Osteocyte (in vitro differentiated cells): ENCODE data around the gene PIPOX. TPM values are rescaled to one million over a fixed set of nuclear protein-coding genes. Genes with fewer than 3 reads are reported as not detected.

ENCODE experiments used
- DNase-seq: peaks from one replicate; pipeline ENCODE4 v3.0.0; 2021; ENCODE audit warnings: mixed read lengths; ENCODE audit not compliant: unreplicated experiment; ENCODE audit errors: extremely low spot score
- H3K27ac Mint-ChIP-seq: one replicate; pipeline ENCODE4 v1.8.0; 2021; ENCODE audit warnings: mild to moderate bottlenecking, mixed read lengths; ENCODE audit not compliant: unreplicated experiment
- H3K27me3 Mint-ChIP-seq: one replicate; pipeline ENCODE4 v1.8.0; 2021; ENCODE audit warnings: mixed read lengths; ENCODE audit not compliant: unreplicated experiment
- H3K36me3 Mint-ChIP-seq: one replicate; pipeline ENCODE4 v1.8.0; 2021; ENCODE audit warnings: mixed read lengths; ENCODE audit not compliant: unreplicated experiment
- H3K4me1 Mint-ChIP-seq: one replicate; pipeline ENCODE4 v1.8.0; 2021; ENCODE audit warnings: mixed read lengths; ENCODE audit not compliant: unreplicated experiment
- H3K4me3 Mint-ChIP-seq: one replicate; pipeline ENCODE4 v1.8.0; 2021; ENCODE audit warnings: mild to moderate bottlenecking, moderate library complexity, mixed read lengths; ENCODE audit not compliant: unreplicated experiment
- H3K9me3 Mint-ChIP-seq: one replicate; pipeline ENCODE4 v1.8.0; 2021; ENCODE audit warnings: mixed read lengths; ENCODE audit not compliant: unreplicated experiment
- total RNA-seq: library from RNA; stranded (reverse); gene quantifications from 2 replicates; pipeline ENCODE4 v1.2.1, GENCODE V29; 2021
- TF ChIP-seq, protein P1 (sequence below): fragments of 200-600 bp; sonication (generic); IDR thresholded peaks from 2 replicates; pipeline ENCODE4 v1.5.0; 2021; ENCODE audit warnings: antibody characterized with exemption, mild to moderate bottlenecking, moderate library complexity

PIPOX gene
- total RNA-seq, 1 donor from 2014 or later, result 1.6 TPM

- peaks cover 4% of the 10 kb centered on the region for H3K4me1 Mint-ChIP-seq
- TF ChIP-seq, protein P1, sequence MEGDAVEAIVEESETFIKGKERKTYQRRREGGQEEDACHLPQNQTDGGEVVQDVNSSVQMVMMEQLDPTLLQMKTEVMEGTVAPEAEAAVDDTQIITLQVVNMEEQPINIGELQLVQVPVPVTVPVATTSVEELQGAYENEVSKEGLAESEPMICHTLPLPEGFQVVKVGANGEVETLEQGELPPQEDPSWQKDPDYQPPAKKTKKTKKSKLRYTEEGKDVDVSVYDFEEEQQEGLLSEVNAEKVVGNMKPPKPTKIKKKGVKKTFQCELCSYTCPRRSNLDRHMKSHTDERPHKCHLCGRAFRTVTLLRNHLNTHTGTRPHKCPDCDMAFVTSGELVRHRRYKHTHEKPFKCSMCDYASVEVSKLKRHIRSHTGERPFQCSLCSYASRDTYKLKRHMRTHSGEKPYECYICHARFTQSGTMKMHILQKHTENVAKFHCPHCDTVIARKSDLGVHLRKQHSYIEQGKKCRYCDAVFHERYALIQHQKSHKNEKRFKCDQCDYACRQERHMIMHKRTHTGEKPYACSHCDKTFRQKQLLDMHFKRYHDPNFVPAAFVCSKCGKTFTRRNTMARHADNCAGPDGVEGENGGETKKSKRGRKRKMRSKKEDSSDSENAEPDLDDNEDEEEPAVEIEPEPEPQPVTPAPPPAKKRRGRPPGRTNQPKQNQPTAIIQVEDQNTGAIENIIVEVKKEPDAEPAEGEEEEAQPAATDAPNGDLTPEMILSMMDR, result no peak
- no peak for DNase-seq
- H3K9me3 Mint-ChIP-seq, result no peaks in the 10 kb centered on the region
- no peaks in the 10 kb centered on the region for H3K36me3 Mint-ChIP-seq
- peaks cover 79% of the 10 kb centered on the region for H3K27me3 Mint-ChIP-seq
- no peak overlapping the region for H3K27ac Mint-ChIP-seq
- H3K4me3 Mint-ChIP-seq, result no peak overlapping the region
Observed at GRCh38 chr17:29019475-29020181, 23.3 kb upstream of the PIPOX start.

DNA sequence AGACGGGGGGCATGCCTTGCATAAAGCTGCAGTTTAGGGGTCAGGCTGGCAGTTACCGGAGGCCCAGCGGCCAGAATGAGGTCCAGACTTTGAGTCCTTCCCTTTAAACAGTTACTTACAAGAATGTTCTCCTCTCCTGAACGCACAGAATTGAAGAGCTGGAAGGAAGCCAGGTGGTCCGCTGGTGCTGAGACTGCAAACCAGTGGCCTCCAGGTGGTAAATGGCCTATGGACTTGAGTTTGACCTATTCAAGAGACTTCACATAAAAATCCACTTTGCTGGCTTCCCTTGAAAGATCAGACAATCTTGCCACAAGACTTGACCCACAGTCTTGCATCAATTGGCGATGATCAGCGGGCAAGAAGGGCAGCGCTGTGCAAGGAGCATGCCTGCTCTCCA is 22.4 kb upstream of the PIPOX start:
- no peak overlapping the region for H3K27ac Mint-ChIP-seq
- TF ChIP-seq, protein P1, result no peak
- peaks cover 4% of the 10 kb centered on the region for H3K4me1 Mint-ChIP-seq
- H3K9me3 Mint-ChIP-seq, result no peaks in the 10 kb centered on the region
- no peaks in the 10 kb centered on the region for H3K36me3 Mint-ChIP-seq
- H3K27me3 Mint-ChIP-seq, result peaks cover 80% of the 10 kb centered on the region
- H3K4me3 Mint-ChIP-seq, result no peak overlapping the region
- DNase-seq, result no peak

- TF ChIP-seq, protein P1, result no peak
- no peak overlapping the region for H3K4me3 Mint-ChIP-seq
- peaks cover 4% of the 10 kb centered on the region for H3K4me1 Mint-ChIP-seq
- no peak for DNase-seq
- H3K27ac Mint-ChIP-seq, result no peak overlapping the region
- H3K36me3 Mint-ChIP-seq, result no peaks in the 10 kb centered on the region
- peaks cover 79% of the 10 kb centered on the region for H3K27me3 Mint-ChIP-seq
- H3K9me3 Mint-ChIP-seq, result no peaks in the 10 kb centered on the region
Observed at GRCh38 chr17:29021226-29021625, 21.7 kb upstream of the PIPOX start.

GRCh38 chr17:29022074-29022473 is 20.9 kb upstream of the PIPOX start:
- no peak overlapping the region for H3K27ac Mint-ChIP-seq
- no peak overlapping the region for H3K4me3 Mint-ChIP-seq
- DNase-seq, result no peak
- H3K4me1 Mint-ChIP-seq, result peaks cover 4% of the 10 kb centered on the region
- no peaks in the 10 kb centered on the region for H3K9me3 Mint-ChIP-seq
- no peaks in the 10 kb centered on the region for H3K36me3 Mint-ChIP-seq
- H3K27me3 Mint-ChIP-seq, result peaks cover 75% of the 10 kb centered on the region
- TF ChIP-seq, protein P1, result no peak

DNA sequence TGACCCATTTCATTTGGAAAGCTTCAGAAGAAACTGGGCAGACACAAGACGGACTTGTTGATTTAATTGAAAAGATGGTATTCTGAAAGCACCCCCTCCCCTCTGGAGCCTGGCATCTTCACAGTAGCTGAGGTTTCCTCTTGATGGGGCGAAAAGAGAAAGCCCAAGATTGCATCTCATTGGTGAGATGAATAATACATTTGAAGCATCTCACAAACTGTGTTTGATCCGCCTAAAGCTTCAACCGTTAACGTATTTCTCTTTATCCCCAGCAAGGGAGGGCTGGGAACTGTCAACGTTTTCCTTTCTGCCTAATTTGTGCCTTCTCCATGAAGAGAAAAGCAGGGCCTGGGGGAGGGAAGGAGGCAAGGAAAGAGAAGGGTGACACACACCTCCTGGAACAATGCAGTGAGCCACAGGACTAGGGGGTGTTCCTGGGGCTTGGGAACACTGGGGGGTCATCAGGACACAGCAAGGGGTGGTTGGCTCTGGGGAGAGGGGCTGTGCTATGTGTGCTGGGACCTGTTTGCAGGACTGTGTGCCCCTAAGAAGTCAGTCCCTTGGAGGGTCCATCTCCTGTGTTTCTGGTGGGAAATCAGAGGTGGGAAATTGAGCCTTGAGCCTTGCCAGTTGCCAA is 18.5 kb upstream of the PIPOX start:
- Mint-ChIP-seq H3K27me3 (peaks cover 72% of the 10 kb centered on the region), H3K36me3 (no peaks in the 10 kb centered on the region), H3K4me1 (peaks cover 4% of the 10 kb centered on the region), H3K9me3 (no peaks in the 10 kb centered on the region), H3K4me3 (no peak overlapping the region), H3K27ac (no peak overlapping the region)
- TF ChIP-seq, protein P1, result no peak
- no peak for DNase-seq
